GM23248 (cell line): ENCODE measurements around the gene ULBP2. TPM values are rescaled to one million over a fixed set of nuclear protein-coding genes. Genes with fewer than 3 reads are reported as not detected.
A peak's percentile ranks its signal among the peaks of the same experiment; 100 is the strongest.
"Not testable (repeated sequence)": the region's sequence is repeated elsewhere in the genome, so short reads cannot be mapped to it uniquely, and the experiment has no call there.

ENCODE experiments used
- DNase-seq: peaks from one replicate; pipeline ENCODE4 v3.0.0-alpha.2; 2015
- H2AFZ ChIP-seq: fragments of 200-600 bp; sonication (generic); 2 replicates; pipeline ENCODE4 v1.6.1; 2016; ENCODE audit warnings: antibody characterized with exemption
- H3F3A ChIP-seq: fragments of 200-600 bp; sonication (generic); 2 replicates; pipeline ENCODE4 v1.6.1; 2016; ENCODE audit warnings: mild to moderate bottlenecking, antibody characterized with exemption, mixed run types; ENCODE audit not compliant: insufficient read depth
- H3K27ac ChIP-seq: fragments of 200-600 bp; sonication (generic); 2 replicates; pipeline ENCODE4 v1.5.1; 2016; ENCODE audit warnings: mild to moderate bottlenecking
- H3K27me3 ChIP-seq: fragments of 200-600 bp; sonication (generic); replicated peaks from 2 replicates; pipeline ENCODE4 v1.6.1; 2016; ENCODE audit warnings: mild to moderate bottlenecking; ENCODE audit not compliant: insufficient read depth
- H3K36me3 ChIP-seq: fragments of 200-600 bp; sonication (generic); 2 replicates; pipeline ENCODE4 v1.6.1; 2016; ENCODE audit warnings: low read depth, mild to moderate bottlenecking
- H3K4me1 ChIP-seq: fragments of 200-600 bp; sonication (generic); 2 replicates; pipeline ENCODE4 v1.6.1; 2016; ENCODE audit warnings: mild to moderate bottlenecking; ENCODE audit not compliant: insufficient read depth
- H3K4me2 ChIP-seq: fragments of 200-600 bp; sonication (generic); one replicate; pipeline ENCODE4 v1.6.1; 2016; ENCODE audit warnings: mild to moderate bottlenecking; ENCODE audit not compliant: unreplicated experiment
- H3K4me3 ChIP-seq: fragments of 200-600 bp; sonication (generic); 2 replicates; pipeline ENCODE4 v1.5.1; 2016; ENCODE audit warnings: mild to moderate bottlenecking
- H3K79me2 ChIP-seq: fragments of 200-600 bp; sonication (generic); 2 replicates; pipeline ENCODE4 v1.6.1; 2016; ENCODE audit warnings: mild to moderate bottlenecking; ENCODE audit not compliant: insufficient read depth
- H3K9ac ChIP-seq: fragments of 200-600 bp; sonication (generic); 2 replicates; pipeline ENCODE4 v1.6.1; 2016; ENCODE audit warnings: mild to moderate bottlenecking
- H3K9me2 ChIP-seq: fragments of 200-600 bp; sonication (generic); 2 replicates; pipeline ENCODE4 v1.6.1; 2016; ENCODE audit warnings: mixed run types, mild to moderate bottlenecking, moderate library complexity; ENCODE audit not compliant: insufficient read depth
- H3K9me3 ChIP-seq: fragments of 200-600 bp; sonication (generic); one replicate; pipeline ENCODE4 v1.6.1; 2017; ENCODE audit warnings: low read depth
- H4K20me1 ChIP-seq: fragments of 200-600 bp; sonication (generic); 2 replicates; pipeline ENCODE4 v1.6.0; 2016; ENCODE audit not compliant: insufficient read depth
- EZH2 ChIP-seq: fragments of 200-600 bp; sonication (generic); IDR thresholded peaks from 2 replicates; pipeline ENCODE4 v1.6.1; 2018; ENCODE audit warnings: antibody characterized with exemption, mild to moderate bottlenecking; ENCODE audit not compliant: insufficient read depth, poor library complexity, severe bottlenecking
- EZH2phosphoT487 ChIP-seq: fragments of 200-600 bp; sonication (generic); IDR thresholded peaks from 2 replicates; pipeline ENCODE4 v1.6.1; 2018; ENCODE audit warnings: antibody characterized with exemption, moderate library complexity, mild to moderate bottlenecking, low read depth; ENCODE audit not compliant: insufficient read depth
- WGBS, 2 experiments: methylation state at CpG; one replicate each; pipeline ENCODE4 v1.1.6; 2015 to 2017; ENCODE audit warnings: low lambda C conversion rate in 2 of 2, low coverage in 1 of 2; ENCODE audit errors: missing lambda C conversion rate in 2 of 2; 5-methylcytosine and 5-hydroxymethylcytosine counted together
- in situ Hi-C: fragments of 300-500 bp; cut with MboI; formaldehyde crosslinking; loops from 2 replicates; pipeline ENCODE4 v1.15.0; 2020
- polyA plus RNA-seq: library from polyadenylated mRNA; unstranded; fragments of >200 nt; fragmentation: Nextera tagmentation; extraction: Ambion mirVana; gene quantifications from 2 replicates; pipeline ENCODE4 v1.2.1, GENCODE V29; 2016
- total RNA-seq: library from RNA; depleted of rRNA; stranded (reverse); fragments of >200 nt; shearing (Covaris generic); gene quantifications from 2 replicates; pipeline ENCODE4 v1.2.3, GENCODE V29; 2014

Gene ULBP2
- total and polyA plus RNA-seq, 2 experiments from 2014 or later: 23.8 to 29.5 TPM

GRCh38 chr6:149939356-149939648 lies 2.5 kb upstream of the ULBP2 start:
- WGBS, 2 experiments: 55 to 61% methylated on average over 5 of the region's 5 CpGs

GRCh38 chr6:149939909-149940671 lies 1.7 kb upstream of the ULBP2 start:
- 24 to 35% methylated on average over 6 of the region's 6 CpGs for WGBS, 2 experiments
- peaks cover 17% of the 10 kb centered on the region for H3F3A ChIP-seq
- no peak overlapping the region for H2AFZ ChIP-seq
- H3K27me3 ChIP-seq: no peaks in the 10 kb centered on the region
- no peaks in the 10 kb centered on the region for H3K9me2 ChIP-seq
- TF ChIP-seq EZH2: no peak
- in situ Hi-C loops: loop anchor here (10.0 kb wide), 1 partner anchor 75 kb away; no protein-coding TSS in a partner anchor
- no peak overlapping the region for H3K4me3 ChIP-seq
- no peak overlapping the region for H3K4me2 ChIP-seq
- no peaks in the 10 kb centered on the region for H3K9me3 ChIP-seq
- H3K4me1 ChIP-seq: 0 out of 2 replicates have a peak, but pooled peaks cover 5% of the 10 kb centered on the region
- no peak for DNase-seq
- H4K20me1 ChIP-seq: no peaks in the 10 kb centered on the region
- no peaks in the 10 kb centered on the region for H3K79me2 ChIP-seq
- no peaks in the 10 kb centered on the region for H3K36me3 ChIP-seq
- H3K27ac ChIP-seq: no peak overlapping the region
- no peak overlapping the region for H3K9ac ChIP-seq

More at GRCh38 chr6:149939356-149939648, 2.5 kb upstream of the ULBP2 start:
- H4K20me1 ChIP-seq: no peaks in the 10 kb centered on the region
- peak overlapping the region; percentile 85; the same call in 1 of the 2 replicates for H2AFZ ChIP-seq
- no peaks in the 10 kb centered on the region for H3K9me2 ChIP-seq
- H3K4me3 ChIP-seq: no peak overlapping the region
- TF ChIP-seq EZH2 (no peak), EZH2phosphoT487 (no peak)
- in situ Hi-C loops: loop anchor here (10.0 kb wide), 1 partner anchor 75 kb away; no protein-coding TSS in a partner anchor
- peaks cover 17% of the 10 kb centered on the region for H3F3A ChIP-seq
- H3K4me1 ChIP-seq: 0 out of 2 replicates have a peak, but pooled peaks cover 5% of the 10 kb centered on the region
- H3K9ac ChIP-seq: no peak overlapping the region
- H3K9me3 ChIP-seq: no peaks in the 10 kb centered on the region
- H3K27me3 ChIP-seq: no peaks in the 10 kb centered on the region
- no peak for DNase-seq
- peak overlapping the region; percentile 76 for H3K4me2 ChIP-seq
- H3K79me2 ChIP-seq: no peaks in the 10 kb centered on the region
- no peak overlapping the region for H3K27ac ChIP-seq
- H3K36me3 ChIP-seq: no peaks in the 10 kb centered on the region

- H3K4me1 ChIP-seq: 0 out of 2 replicates have a peak, but pooled peaks cover 5% of the 10 kb centered on the region
- H3K27me3 ChIP-seq: no peaks in the 10 kb centered on the region
- H3K9me2 ChIP-seq: no peaks in the 10 kb centered on the region
- H3K79me2 ChIP-seq: no peaks in the 10 kb centered on the region
- in situ Hi-C loops: no loop called here
- H3K9me3 ChIP-seq: no peaks in the 10 kb centered on the region
- H3F3A ChIP-seq: peaks cover 17% of the 10 kb centered on the region
- TF ChIP-seq EZH2phosphoT487 (no peak), EZH2 (no peak)
- H3K36me3 ChIP-seq: no peaks in the 10 kb centered on the region
- no peak overlapping the region for H3K4me2 ChIP-seq
- no peak overlapping the region for H2AFZ ChIP-seq
- DNase-seq: no peak
- 78 to 81% methylated on average over 6 of the region's 6 CpGs for WGBS, 2 experiments
- no peak overlapping the region for H3K27ac ChIP-seq
- H4K20me1 ChIP-seq: no peaks in the 10 kb centered on the region
- no peak overlapping the region for H3K9ac ChIP-seq
- no peak overlapping the region for H3K4me3 ChIP-seq
Measured at GRCh38 chr6:149940672-149940982, 1.2 kb upstream of the ULBP2 start.

- H3K27ac ChIP-seq: peak overlapping the region; percentile 78; the same call in 1 of the 2 replicates
- H3K4me2 ChIP-seq: peak overlapping the region; percentile 78
Measured at GRCh38 chr6:149942461-149942829, 631 bp downstream of the ULBP2 start.

GRCh38 chr6:149943321-149943720 lies 1.5 kb downstream of the ULBP2 start:
- H3K4me3 ChIP-seq, H3K27ac ChIP-seq, H3F3A ChIP-seq, H3K79me2 ChIP-seq, H2AFZ ChIP-seq, H3K4me2 ChIP-seq, H3K27me3 ChIP-seq, H3K9ac ChIP-seq, H3K4me1 ChIP-seq, DNase-seq, H3K9me3 ChIP-seq, H4K20me1 ChIP-seq, in situ Hi-C loops, H3K9me2 ChIP-seq, H3K36me3 ChIP-seq: not testable (repeated sequence)
- WGBS, 2 experiments: 85 to 88% methylated on average over 5 of the region's 5 CpGs

More at GRCh38 chr6:149942461-149942829, 631 bp downstream of the ULBP2 start:
- Histone ChIP-seq H3K4me1 (0 out of 2 replicates have a peak, but pooled peaks cover 5% of the 10 kb centered on the region), H3K36me3 (no peaks in the 10 kb centered on the region), H3K9me2 (no peaks in the 10 kb centered on the region), H3F3A (peaks cover 3% of the 10 kb centered on the region; the same call in 1 of the 2 replicates), H3K9ac (peak overlapping the region; percentile 87), H3K9me3 (no peaks in the 10 kb centered on the region), H2AFZ (peak overlapping the region; percentile 92), H3K27me3 (no peaks in the 10 kb centered on the region), H4K20me1 (no peaks in the 10 kb centered on the region), H3K4me3 (peak overlapping the region; percentile 87), H3K79me2 (no peaks in the 10 kb centered on the region)
- WGBS, 2 experiments: 49 to 58% methylated on average over 8 to 13 of the region's 13 CpGs
- DNase-seq: peak; percentile 41
- in situ Hi-C loops: no loop called here
- TF ChIP-seq EZH2phosphoT487 (no peak), EZH2 (no peak)

- H3K4me1 ChIP-seq, DNase-seq, H3K79me2 ChIP-seq, H3K36me3 ChIP-seq, H4K20me1 ChIP-seq, H3K4me2 ChIP-seq, H3K27ac ChIP-seq, H3K9me3 ChIP-seq, H3K9me2 ChIP-seq, in situ Hi-C loops, H3K4me3 ChIP-seq, H3K9ac ChIP-seq, H3K27me3 ChIP-seq, H3F3A ChIP-seq, H2AFZ ChIP-seq: not testable (repeated sequence)
- 89 to 92% methylated on average over 3 of the region's 6 CpGs for WGBS, 2 experiments
Measured at GRCh38 chr6:149945276-149945675, 3.5 kb downstream of the ULBP2 start.

GRCh38 chr6:149946631-149947030 lies 4.8 kb downstream of the ULBP2 start:
- H3K27me3 ChIP-seq, H3F3A ChIP-seq, H3K4me3 ChIP-seq, in situ Hi-C loops, H3K79me2 ChIP-seq, H3K9me3 ChIP-seq, H3K4me1 ChIP-seq, H3K9ac ChIP-seq, DNase-seq, H3K36me3 ChIP-seq, H3K4me2 ChIP-seq, H3K27ac ChIP-seq, H3K9me2 ChIP-seq, H4K20me1 ChIP-seq, H2AFZ ChIP-seq: not testable (repeated sequence)
- 65 to 72% methylated on average over 7 of the region's 7 CpGs for WGBS, 2 experiments
